NCI-H345 (cell line): ENCODE results near the gene LIMA1.

Source experiments
- DNase-seq: peaks from one replicate; lab custom pipeline; 2025; lab: John Stamatoyannopoulos, UW

LIMA1 gene

GRCh38 chr12:50132505-50133135 is 150.7 kb downstream of the LIMA1 start:
- no peak for DNase-seq

GRCh38 chr12:50129290-50129689 is 154.0 kb downstream of the LIMA1 start:
- DNase-seq = no peak

GRCh38 chr12:50127546-50127945 is 155.8 kb downstream of the LIMA1 start:
- no peak for DNase-seq
